Measurements from ENCODE around the gene SUPT3H.

The SUPT3H gene

DNA sequence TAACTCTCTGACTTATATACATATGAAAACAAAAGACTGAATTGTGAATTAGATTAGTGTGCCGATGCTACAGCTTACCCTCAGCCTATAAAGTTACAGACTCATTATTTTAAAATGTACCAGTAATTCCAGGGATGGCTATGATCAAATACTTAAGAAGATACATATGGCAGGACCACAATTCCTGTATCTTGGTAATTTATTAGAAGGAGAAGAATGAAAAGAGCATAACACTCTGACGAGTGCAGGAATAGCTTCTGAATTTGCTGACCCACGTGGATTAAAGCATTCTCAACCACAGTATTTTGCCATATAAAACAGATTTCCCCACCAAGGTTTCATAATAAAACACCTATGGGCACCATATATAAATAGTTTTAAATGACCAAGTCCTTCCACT is 418.1 kb downstream of the SUPT3H start:
- no peaks in the 10 kb centered on the region for H3K27me3 Mint-ChIP-seq (ENCODE audit: low read depth, poor library complexity)
- H3K4me3 Mint-ChIP-seq = no peak overlapping the region
- no peak for TF ChIP-seq CTCF (IDR thresholded peaks at IDR 0.05)
- peaks cover 4% of the 10 kb centered on the region for H3K9me3 Mint-ChIP-seq
- peaks cover 9% of the 10 kb centered on the region for H3K36me3 Mint-ChIP-seq (ENCODE audit: low read depth)
- no peak overlapping the region for H3K27ac Mint-ChIP-seq
- no peaks in the 10 kb centered on the region for H3K4me1 Mint-ChIP-seq
- DNase-seq = no peak

DNA sequence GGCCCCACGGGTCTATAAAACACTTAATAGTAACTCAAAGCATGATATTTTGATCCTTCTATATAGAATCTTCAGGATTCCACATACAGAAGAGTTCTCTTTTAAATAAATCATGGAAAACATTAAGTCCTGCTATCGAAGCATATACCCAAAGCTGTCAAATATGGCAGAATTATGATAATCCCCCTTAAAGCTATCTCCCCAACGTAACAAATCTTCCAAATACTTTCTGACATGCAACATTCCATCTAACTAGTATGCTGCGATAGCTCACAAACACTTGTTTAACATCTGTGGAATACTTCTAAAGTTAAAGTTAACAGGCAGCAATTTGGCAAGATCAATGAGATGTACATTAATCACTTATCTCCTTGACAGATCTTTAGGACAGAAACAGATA is 420.6 kb downstream of the SUPT3H start:
- H3K36me3 Mint-ChIP-seq (ENCODE audit: low read depth) = peaks cover 21% of the 10 kb centered on the region
- H3K4me3 Mint-ChIP-seq = no peak overlapping the region
- H3K4me1 Mint-ChIP-seq = no peaks in the 10 kb centered on the region
- no peaks in the 10 kb centered on the region for H3K27me3 Mint-ChIP-seq (ENCODE audit: low read depth, poor library complexity)
- no peak for TF ChIP-seq CTCF (IDR thresholded peaks at IDR 0.05)
- no peak for DNase-seq
- H3K27ac Mint-ChIP-seq = no peak overlapping the region
- H3K9me3 Mint-ChIP-seq = peaks cover 4% of the 10 kb centered on the region

DNA sequence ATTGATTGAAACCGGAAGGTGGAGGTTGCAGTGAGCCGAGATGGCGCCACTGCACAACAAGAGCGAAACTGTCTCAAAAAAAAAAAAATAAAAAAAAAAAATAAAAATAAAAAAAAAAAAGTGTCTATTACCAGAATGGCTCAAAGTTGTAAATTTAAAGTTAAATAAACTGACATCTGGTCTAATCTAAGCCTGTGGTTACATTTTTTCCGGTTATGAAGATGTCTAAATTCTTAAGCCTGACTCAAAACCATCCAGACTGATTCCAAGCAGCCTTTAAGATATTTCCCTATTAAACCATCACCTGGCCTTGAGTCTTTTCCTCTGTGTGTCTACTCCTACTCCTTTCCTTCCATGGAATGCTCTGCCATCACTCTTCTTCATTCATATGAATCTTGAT is 421.3 kb downstream of the SUPT3H start:
- Mint-ChIP-seq H3K36me3 (ENCODE audit: low read depth) (peaks cover 21% of the 10 kb centered on the region), H3K4me1 (no peaks in the 10 kb centered on the region), H3K9me3 (peaks cover 4% of the 10 kb centered on the region), H3K4me3 (no peak overlapping the region), H3K27me3 (ENCODE audit: low read depth, poor library complexity) (no peaks in the 10 kb centered on the region), H3K27ac (no peak overlapping the region)
- no peak for TF ChIP-seq CTCF (IDR thresholded peaks at IDR 0.05)
- no peak for DNase-seq

- peaks cover 27% of the 10 kb centered on the region for H3K36me3 Mint-ChIP-seq (ENCODE audit: low read depth)
- no peaks in the 10 kb centered on the region for H3K27me3 Mint-ChIP-seq (ENCODE audit: low read depth, poor library complexity)
- no peak for TF ChIP-seq CTCF (IDR thresholded peaks at IDR 0.05)
- H3K4me3 Mint-ChIP-seq = no peak overlapping the region
- no peaks in the 10 kb centered on the region for H3K4me1 Mint-ChIP-seq
- peaks cover 12% of the 10 kb centered on the region for H3K9me3 Mint-ChIP-seq
- no peak for DNase-seq
- H3K27ac Mint-ChIP-seq = no peak overlapping the region
Observed at GRCh38 chr6:44955145-44955544, 422.6 kb downstream of the SUPT3H start.

DNA sequence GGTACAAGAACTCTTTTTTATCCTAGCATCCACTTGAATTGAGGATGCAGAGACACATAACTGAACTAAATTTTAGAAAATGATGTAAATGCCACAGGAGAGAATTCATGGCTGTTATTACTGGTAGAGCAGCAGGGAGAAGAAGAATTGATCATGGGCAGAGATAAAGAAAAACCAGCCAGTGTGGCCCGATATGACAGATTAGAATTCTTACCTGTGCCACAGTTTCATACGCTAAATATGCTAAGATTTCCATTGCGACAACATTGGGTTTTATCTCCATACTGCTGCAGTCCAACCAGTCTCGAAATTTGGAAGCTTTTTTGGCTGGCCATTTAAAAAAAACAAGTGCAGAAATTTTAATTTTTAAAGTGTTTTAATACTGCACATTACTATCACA is 423.5 kb downstream of the SUPT3H start:
- H3K9me3 Mint-ChIP-seq = peaks cover 21% of the 10 kb centered on the region
- TF ChIP-seq CTCF (IDR thresholded peaks at IDR 0.05) = no peak
- H3K4me3 Mint-ChIP-seq = no peak overlapping the region
- DNase-seq = no peak
- no peak overlapping the region for H3K27ac Mint-ChIP-seq
- peaks cover 36% of the 10 kb centered on the region for H3K36me3 Mint-ChIP-seq (ENCODE audit: low read depth)
- no peaks in the 10 kb centered on the region for H3K27me3 Mint-ChIP-seq (ENCODE audit: low read depth, poor library complexity)
- H3K4me1 Mint-ChIP-seq = no peaks in the 10 kb centered on the region

DNA sequence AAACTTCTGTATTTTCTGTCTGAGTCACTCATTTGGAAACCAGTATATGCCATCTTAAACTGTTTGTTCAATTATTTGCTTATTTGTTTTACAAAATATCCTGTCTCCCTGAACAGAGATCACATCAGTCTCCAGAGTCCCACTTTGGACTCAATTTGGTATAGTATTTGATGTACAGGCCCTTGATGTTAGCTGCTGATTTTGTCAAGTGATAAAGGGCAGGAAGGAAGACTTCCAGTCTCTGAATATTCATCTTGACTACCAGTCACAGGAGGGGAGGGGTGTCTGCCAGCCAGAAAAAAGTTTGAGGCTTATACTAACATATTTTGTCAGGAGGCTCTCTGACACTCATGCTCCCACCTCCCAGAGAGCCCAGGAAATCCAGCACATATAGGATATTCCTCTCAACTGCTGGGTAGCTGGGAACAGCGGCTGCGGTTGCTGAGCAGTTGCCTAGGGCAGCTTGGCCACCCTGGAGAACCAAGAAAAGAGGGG is 426.4 kb downstream of the SUPT3H start:
- H3K27me3 Mint-ChIP-seq (ENCODE audit: low read depth, poor library complexity) = no peaks in the 10 kb centered on the region
- no peak for TF ChIP-seq CTCF (IDR thresholded peaks at IDR 0.05)
- no peaks in the 10 kb centered on the region for H3K4me1 Mint-ChIP-seq
- peaks cover 55% of the 10 kb centered on the region for H3K36me3 Mint-ChIP-seq (ENCODE audit: low read depth)
- no peak overlapping the region for H3K4me3 Mint-ChIP-seq
- peaks cover 45% of the 10 kb centered on the region for H3K9me3 Mint-ChIP-seq
- no peak overlapping the region for H3K27ac Mint-ChIP-seq
- DNase-seq = no peak
